Activated T-cell treated with anti-CD3 and anti-CD28 coated beads, Interleukin-2, amount 50 U/mL, for 4 hours (primary cell): ENCODE results near the gene PITPNM3. TPM values are rescaled to one million over a fixed set of nuclear protein-coding genes. Genes with fewer than 3 reads are reported as not detected.

Source experiments
- ATAC-seq, 2 donors: fragments of 200-7000 bp; cut with Tn5 transposase; one replicate each; pipeline ENCODE4 v1.10.0; 2021
- DNase-seq: peaks from one replicate; pipeline ENCODE4 v3.0.0-alpha.2; 2020
- H3K27me3 Mint-ChIP-seq: one replicate; pipeline ENCODE4 v1.8.0; 2021; ENCODE audit warnings: low read depth, mixed read lengths
- H3K36me3 Mint-ChIP-seq: one replicate; pipeline ENCODE4 v1.8.0; 2022; ENCODE audit warnings: mixed read lengths; ENCODE audit not compliant: insufficient read depth
- H3K4me1 Mint-ChIP-seq: one replicate; pipeline ENCODE4 v1.8.0; 2021; ENCODE audit warnings: low read depth, mixed read lengths
- H3K4me3 Mint-ChIP-seq: one replicate; pipeline ENCODE4 v1.8.0; 2021; ENCODE audit warnings: mild to moderate bottlenecking, moderate library complexity, mixed read lengths
- H3K9me3 Mint-ChIP-seq: one replicate; pipeline ENCODE4 v1.8.0; 2021; ENCODE audit warnings: mixed read lengths
- total RNA-seq, 3 donors: library from RNA; stranded (reverse); gene quantifications; one replicate each; pipeline ENCODE4 v1.2.1, GENCODE V29; 2021

Gene PITPNM3
- total RNA-seq, 3 donors from 2014 or later = 0.33 to 0.58 (median 0.56) TPM

DNA sequence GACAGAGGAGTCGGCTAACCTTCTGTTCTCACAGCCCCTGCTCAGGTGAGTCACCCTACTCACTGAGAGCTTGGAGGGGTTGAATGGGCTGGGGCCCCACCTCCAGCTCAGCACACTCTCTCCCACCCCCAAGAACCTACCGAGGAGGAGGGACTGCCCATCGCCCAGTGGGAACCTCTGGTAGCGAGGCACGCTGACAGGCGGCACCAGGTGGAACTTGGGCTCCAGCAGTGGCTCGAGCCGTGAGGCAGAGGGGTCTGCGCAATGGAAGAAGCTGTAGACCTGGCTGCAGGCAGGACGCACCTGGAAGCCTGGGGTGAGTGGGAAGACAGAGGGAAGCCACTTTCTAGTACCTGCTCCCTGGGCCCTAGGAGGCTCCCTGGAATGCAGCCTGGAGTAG, 83.8 kb downstream of the PITPNM3 start:
- Mint-ChIP-seq H3K4me3 (no peak overlapping the region), H3K4me1 (peaks cover 2% of the 10 kb centered on the region), H3K36me3 (no peaks in the 10 kb centered on the region), H3K27me3 (no peaks in the 10 kb centered on the region), H3K9me3 (no peaks in the 10 kb centered on the region)
- ATAC-seq (no peak), DNase-seq (no peak)

DNA sequence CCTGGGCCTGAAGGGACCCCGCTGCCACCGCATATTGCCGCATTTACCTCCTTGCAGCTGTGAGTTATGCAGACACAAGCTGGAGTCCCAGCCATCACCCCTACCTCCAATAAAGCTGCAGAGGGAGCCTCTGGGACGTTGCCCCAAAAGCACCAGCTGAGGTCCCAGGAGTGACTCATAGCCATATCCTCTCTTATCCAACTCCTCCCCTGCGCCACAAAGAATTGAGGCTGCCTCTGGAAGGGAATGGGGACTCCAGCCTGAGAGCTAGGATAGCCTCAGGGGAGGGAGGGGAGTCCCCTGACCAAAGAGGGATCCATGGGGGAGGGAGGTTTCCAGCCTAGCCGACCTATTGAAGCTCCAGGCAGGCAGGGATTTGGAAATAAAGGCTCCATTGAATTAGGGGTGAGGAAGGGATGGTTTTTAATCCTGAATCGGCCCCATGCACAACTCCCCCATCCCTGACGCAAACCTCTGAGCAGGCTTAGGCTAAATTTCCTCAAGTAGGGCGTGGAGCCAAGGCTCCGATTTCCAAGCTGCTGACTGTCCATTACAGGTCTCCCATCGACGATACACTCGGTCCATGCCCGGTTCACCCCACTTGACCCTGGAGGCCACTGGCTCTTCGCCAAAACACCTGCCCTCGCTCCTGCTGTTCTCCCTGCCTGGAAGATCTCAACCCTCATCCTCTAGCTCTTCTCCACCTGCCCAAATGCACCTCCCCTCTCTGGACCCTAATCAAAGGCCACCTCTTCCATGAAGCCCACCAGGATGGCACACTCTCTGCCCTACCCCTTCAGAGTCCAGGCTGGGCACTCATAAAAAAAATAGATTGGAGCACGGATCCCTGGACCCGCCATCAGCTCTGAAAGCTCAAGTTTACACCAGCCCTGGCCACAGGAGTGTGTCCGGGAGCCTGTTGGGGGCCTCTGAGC, 84.6 kb downstream of the PITPNM3 start:
- DNase-seq = no peak
- Mint-ChIP-seq H3K4me1 (peaks cover 2% of the 10 kb centered on the region), H3K27me3 (no peaks in the 10 kb centered on the region), H3K9me3 (no peaks in the 10 kb centered on the region), H3K36me3 (no peaks in the 10 kb centered on the region), H3K4me3 (no peak overlapping the region)
- ATAC-seq = no peak

DNA sequence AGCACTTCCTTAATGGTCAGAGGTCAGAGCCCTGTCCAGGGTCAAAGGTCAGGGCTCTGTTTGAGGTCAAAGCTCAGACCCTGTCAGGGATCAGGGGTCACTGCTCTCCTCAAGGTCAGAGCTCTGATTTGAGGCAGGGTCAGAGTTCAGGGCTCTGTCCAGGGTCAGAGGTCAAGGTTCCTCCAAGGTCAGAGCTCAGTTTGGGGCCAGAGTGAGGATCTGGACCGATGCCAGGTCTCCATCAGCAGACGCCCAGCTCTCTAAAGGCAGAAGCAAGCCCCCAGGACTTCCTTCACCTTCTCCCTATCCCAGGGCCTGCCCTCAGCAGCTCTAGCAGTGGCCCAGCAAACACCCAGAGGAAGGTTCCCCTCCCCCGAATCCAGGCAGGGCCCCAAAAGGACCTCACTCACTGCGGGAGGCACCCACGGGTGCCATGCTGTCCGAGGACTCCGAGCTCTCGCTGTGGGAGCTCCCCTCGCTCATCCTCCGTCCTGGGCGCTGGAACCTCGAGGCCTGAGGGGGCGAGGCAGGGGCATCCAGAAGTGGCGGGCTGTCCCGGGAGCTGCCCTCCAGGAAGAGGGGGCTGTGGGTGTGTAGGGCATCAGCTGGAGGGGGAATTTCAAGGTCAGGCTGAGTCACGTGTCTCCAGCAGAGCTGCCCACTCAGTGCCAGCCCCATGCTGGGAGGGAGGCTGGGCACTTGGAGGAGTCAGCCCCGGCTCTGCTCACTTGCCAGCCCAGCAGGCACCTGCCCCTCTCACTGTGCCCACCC, 85.4 kb downstream of the PITPNM3 start:
- ATAC-seq = no peak
- H3K4me3 Mint-ChIP-seq = no peak overlapping the region
- H3K4me1 Mint-ChIP-seq = peaks cover 2% of the 10 kb centered on the region
- H3K36me3 Mint-ChIP-seq = no peaks in the 10 kb centered on the region
- no peak for DNase-seq
- no peaks in the 10 kb centered on the region for H3K9me3 Mint-ChIP-seq
- no peaks in the 10 kb centered on the region for H3K27me3 Mint-ChIP-seq

DNA sequence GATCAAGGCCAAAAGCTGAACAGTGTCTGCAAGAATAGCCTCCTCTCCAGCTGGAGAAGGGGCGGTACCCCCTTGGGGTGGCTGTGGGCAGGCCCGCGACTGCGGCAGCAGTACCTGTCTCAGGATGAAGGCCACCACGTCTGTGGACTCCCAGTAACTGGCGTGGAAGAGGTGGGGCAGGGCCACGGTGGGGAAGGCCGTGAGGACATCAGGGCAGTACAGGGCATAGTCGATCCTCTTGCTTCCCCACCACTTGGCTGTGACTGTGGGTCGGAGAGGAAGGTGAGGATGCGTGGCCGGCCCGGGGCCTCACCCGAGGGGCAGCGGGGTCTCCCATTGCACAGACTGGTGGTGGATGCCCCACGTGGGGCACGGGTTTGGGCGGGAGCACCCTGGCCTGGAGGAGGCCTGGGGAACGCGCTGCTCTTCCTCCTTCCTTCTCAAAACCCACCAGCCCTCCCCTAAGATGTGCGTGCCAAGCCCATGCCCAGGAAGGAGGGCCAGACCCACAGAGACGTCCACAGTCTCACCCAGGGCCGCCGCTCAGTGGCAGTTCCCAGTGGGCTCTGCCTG, 86.1 kb downstream of the PITPNM3 start:
- DNase-seq (no peak), ATAC-seq (no peak)
- Mint-ChIP-seq H3K27me3 (peaks cover 2% of the 10 kb centered on the region), H3K4me3 (no peak overlapping the region), H3K9me3 (no peaks in the 10 kb centered on the region), H3K36me3 (no peaks in the 10 kb centered on the region), H3K4me1 (peaks cover 2% of the 10 kb centered on the region)

DNA sequence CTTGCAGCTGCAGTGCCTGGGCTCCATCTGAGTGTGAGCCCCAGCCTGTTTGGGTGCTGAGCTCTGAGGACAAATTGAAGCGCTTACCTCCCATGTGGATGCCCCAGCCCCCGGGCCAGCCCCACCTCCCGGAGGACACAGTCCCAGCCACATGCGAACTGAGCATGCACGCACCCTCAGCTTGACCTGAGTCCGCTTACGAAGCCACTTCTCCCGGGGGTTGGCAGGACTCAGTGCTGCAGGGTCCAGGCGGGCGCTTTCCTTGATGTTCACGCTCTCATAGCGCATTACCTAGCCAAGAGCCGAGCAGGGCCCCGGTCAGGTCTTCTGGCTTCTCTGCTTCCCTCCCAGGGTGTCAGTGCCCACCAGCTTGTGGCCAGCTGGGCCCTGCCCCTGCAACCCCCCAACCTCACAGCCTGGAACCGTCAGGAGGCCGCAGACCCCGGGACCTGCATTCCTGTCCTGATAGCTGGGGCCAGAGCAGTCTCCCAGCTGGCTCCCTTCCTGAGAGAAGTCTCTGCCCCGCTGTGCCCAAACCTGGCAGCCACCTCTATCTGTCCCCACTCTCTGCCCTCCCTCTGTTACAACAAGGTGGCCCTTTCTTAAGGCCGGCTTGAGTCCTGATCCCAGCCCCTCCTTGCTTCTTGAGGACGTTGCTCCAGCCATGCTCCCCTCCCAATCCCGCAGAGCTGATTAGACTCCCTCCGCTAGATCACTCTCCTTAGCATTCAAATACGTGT, 88.1 kb downstream of the PITPNM3 start:
- ATAC-seq = no peak
- H3K36me3 Mint-ChIP-seq = no peaks in the 10 kb centered on the region
- H3K4me3 Mint-ChIP-seq = no peak overlapping the region
- peaks cover 2% of the 10 kb centered on the region for H3K4me1 Mint-ChIP-seq
- H3K9me3 Mint-ChIP-seq = no peaks in the 10 kb centered on the region
- no peak for DNase-seq
- H3K27me3 Mint-ChIP-seq = peaks cover 2% of the 10 kb centered on the region

DNA sequence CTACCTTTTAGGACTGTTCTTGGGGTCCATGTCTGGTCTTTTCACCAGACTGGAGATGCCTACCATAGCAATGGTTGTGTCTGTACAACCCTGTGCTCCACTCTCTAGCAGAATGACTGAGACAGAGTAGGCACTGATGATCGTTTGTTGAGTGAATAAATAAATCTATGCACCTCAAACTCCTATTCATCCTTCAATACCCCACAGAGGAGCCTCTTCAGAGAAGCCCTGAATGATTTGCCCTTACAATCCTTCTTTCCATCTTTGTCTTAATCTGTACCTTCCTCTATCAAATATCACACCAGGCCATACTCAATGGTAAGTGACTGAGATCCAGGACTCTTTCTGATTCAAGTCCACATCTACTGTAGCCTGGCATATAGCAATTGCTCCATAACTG, 88.8 kb downstream of the PITPNM3 start:
- Mint-ChIP-seq H3K4me3 (no peak overlapping the region), H3K9me3 (no peaks in the 10 kb centered on the region)

DNA sequence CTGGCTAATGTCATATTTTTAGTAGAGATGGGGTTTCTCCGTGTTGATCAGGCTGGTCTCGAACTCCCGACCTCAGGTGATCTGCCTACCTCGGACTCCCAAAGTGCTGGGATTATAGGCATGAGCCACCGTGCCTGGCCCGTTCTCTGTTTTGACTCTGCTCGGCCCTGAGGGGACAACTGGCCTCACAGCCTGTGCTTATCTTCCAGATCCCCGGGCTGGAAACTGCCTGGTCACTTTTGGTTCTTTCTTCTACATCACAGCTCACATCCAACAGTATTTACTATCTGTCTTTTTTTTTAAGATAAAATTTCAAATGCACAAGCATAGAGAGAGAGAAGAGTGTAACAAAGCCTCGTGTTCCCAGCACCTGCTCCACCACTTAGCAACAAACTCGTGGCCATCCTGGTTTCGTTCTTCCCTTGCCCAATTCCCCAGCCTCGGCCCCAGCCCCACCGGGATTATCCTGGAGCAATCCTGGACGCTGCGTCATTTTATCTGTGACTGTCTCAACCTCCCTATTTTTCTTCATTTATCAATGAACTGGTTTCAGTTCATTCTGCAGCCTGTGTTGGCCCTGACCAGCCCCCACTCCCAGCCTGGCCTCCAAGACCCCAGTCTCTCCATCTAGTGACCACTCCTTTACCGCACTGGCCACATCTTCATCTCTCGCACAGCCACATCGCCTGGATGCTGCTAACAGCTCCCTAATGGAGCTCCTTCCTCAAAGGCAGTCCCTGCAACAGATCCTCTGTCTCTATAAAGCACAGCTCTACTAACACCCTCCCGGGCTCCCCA, 91.0 kb downstream of the PITPNM3 start:
- DNase-seq (no peak), ATAC-seq (no peak)
- Mint-ChIP-seq H3K9me3 (no peaks in the 10 kb centered on the region), H3K36me3 (no peaks in the 10 kb centered on the region), H3K4me3 (no peak overlapping the region), H3K27me3 (peaks cover 2% of the 10 kb centered on the region), H3K4me1 (peaks cover 3% of the 10 kb centered on the region)

More for the DNA sequence above, 88.8 kb downstream of the PITPNM3 start:
- no peak for ATAC-seq
- Mint-ChIP-seq H3K27me3 (peaks cover 2% of the 10 kb centered on the region), H3K4me1 (no peaks in the 10 kb centered on the region), H3K36me3 (no peaks in the 10 kb centered on the region)
- DNase-seq = no peak

DNA sequence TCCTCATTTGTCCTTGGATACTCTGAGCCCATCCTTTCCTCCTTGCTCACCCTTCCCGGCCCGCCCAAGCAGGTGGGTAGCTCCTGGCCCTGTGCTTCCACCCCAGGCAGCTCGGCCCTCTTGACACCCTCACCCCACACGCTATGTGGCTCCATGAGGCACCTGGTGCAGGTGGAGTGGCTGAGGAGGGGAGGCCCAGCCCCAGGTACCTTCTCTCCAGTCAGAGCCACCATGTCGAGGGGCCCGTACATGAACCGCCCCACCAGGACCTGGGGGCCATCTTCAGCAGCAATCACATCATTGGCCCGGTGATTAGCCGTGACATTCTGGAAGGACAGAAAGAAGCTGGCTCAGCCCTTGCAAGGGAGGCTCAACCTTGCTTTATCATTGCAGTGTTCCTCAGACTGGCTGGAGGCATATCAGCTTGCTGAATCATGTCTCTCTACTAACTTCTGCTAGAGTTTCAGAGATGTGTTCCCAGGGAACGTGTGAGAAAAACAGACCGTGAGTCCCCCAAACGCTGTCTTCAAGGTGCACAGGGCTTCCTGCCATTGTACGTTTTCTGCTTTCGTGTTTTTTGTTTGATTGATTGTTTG, 91.8 kb downstream of the PITPNM3 start:
- no peak overlapping the region for H3K4me3 Mint-ChIP-seq
- ATAC-seq = no peak
- H3K9me3 Mint-ChIP-seq = no peaks in the 10 kb centered on the region
- peaks cover 3% of the 10 kb centered on the region for H3K4me1 Mint-ChIP-seq
- no peaks in the 10 kb centered on the region for H3K36me3 Mint-ChIP-seq
- peaks cover 2% of the 10 kb centered on the region for H3K27me3 Mint-ChIP-seq
- DNase-seq = no peak

DNA sequence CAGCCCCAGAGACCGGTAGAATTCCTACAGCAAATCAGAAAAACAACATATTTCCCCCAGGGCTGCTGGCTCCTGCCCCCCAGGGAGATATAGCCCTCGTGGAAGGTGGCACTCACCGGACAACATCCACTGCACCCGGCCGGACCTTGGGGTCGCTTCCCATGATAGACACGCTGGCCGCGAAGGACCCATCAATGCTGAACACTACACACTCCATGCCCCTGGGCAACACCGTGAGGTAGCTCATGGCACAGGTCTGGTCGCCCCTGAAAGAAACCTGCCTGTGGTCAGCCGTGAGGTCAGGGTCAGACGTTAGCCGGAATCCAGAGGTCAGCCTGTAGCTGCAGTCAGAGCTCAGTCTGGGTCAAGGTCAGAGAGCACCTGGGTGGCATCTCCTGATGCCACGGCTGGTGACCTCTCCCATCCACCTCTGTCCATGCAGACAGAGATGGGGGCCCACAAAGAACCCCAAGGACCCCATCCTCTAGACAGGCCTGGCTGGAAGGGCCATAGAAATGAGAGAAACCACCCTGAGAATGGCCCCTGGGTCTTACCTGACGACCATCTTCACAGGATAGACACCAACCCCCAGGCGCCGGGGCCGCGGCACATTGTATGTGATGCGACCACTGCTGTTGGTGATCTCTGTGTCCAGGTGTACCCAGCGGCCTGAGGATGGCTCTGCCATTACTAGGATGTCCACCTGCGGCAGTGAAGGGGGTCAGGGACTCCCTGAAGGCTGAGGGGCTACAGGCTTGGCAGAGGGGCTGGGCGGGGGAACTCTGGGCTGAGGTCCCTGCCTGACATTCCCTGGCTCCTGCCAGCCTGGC, 92.5 kb downstream of the PITPNM3 start:
- H3K4me3 Mint-ChIP-seq = no peak overlapping the region

DNA sequence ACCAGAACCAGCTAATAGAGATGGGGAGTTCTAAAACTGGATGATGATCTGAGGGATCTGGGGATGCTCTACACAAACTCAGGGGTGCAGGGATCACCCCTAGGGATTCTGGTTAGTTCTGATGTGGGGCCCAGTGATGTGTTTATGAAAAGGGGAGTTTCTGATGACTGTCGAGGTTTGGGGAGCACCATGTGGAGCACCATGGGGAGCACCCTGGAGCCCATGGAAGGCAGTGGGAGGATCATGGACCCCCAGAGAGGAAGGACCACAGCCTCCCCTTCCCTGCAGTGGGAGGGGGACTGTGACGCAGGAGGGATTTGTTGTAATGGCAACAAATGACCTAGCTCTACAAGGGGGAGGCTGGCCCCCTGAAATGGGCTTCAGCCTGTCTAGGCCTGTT, 93.7 kb downstream of the PITPNM3 start:
- H3K27me3 Mint-ChIP-seq = peaks cover 2% of the 10 kb centered on the region
- peaks cover 3% of the 10 kb centered on the region for H3K4me1 Mint-ChIP-seq
- H3K9me3 Mint-ChIP-seq = no peaks in the 10 kb centered on the region

More for the DNA sequence above, 92.5 kb downstream of the PITPNM3 start:
- H3K36me3 Mint-ChIP-seq = no peaks in the 10 kb centered on the region
- H3K27me3 Mint-ChIP-seq = peaks cover 2% of the 10 kb centered on the region
- DNase-seq (no peak), ATAC-seq (no peak)
- peaks cover 3% of the 10 kb centered on the region for H3K4me1 Mint-ChIP-seq
- no peaks in the 10 kb centered on the region for H3K9me3 Mint-ChIP-seq

DNA sequence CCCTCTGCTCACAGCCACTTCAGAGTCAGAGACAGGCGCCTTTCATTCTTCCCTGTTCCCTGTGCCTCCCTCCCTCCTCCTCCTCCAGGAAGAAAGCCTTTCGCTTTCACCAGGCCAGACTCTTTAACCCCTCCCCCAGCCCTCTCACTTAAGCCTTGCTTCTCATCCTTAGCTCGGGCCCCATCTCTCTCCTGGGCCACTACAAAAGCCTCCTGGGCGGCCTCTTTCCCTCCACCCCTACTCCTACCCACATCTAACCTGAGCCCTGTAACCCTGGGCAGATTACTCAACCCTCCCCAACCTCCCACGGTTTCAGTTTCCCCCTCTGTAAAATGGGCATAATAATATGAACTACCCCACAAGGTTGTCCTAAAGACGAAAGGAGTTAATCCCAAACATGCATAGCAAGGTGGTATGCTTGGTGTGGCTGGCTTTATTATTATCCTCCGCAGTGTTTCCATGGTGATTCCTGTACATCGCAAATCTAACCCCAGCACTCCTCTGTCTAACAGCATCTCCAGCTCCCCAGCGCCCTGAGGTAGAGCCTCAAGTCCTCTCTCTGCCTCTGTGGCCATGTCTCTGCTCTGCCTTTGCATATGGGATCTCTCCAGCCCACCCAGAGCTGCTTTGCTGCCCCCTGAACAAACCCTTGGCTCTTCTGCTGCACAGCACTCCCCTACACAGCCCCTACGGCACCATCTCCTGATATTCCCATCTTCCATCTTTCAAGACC, 94.4 kb downstream of the PITPNM3 start:
- no peak for DNase-seq

More for the DNA sequence above, 93.7 kb downstream of the PITPNM3 start:
- no peak for ATAC-seq
- DNase-seq = no peak
- Mint-ChIP-seq H3K36me3 (no peaks in the 10 kb centered on the region), H3K4me3 (no peak overlapping the region)

DNA sequence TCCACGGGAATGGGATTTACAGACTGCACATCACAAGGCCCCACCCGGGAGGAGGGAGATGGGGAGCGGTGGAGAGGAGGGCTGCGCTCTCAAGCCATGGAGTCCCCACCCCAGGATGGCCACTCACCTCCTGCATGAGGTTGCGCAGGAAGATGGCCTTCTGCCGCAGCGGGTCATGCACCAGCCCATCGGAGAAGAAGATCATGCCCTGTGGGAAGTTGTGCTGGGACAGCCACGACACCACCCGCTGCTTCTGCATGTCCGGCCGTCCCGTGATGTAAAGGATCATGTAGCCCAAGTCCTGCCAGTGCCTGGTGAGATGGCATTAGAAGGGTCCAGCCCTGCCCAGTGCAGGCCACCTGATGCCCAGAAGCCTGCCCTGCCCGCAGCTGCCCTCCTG, 95.1 kb downstream of the PITPNM3 start:
- Mint-ChIP-seq H3K36me3 (no peaks in the 10 kb centered on the region), H3K27me3 (peaks cover 2% of the 10 kb centered on the region), H3K4me3 (no peak overlapping the region), H3K4me1 (peaks cover 10% of the 10 kb centered on the region), H3K9me3 (no peaks in the 10 kb centered on the region)
- DNase-seq = no peak
- no peak for ATAC-seq

More for the DNA sequence above, 94.4 kb downstream of the PITPNM3 start:
- no peak overlapping the region for H3K4me3 Mint-ChIP-seq
- H3K36me3 Mint-ChIP-seq = no peaks in the 10 kb centered on the region
- peak; percentile 47 to 63 for ATAC-seq
- no peaks in the 10 kb centered on the region for H3K9me3 Mint-ChIP-seq
- H3K27me3 Mint-ChIP-seq = peaks cover 2% of the 10 kb centered on the region
- H3K4me1 Mint-ChIP-seq = peaks cover 6% of the 10 kb centered on the region
